ENCODE data around the gene STKLD1.

The STKLD1 gene

GRCh38 chr9:133383438-133383837 lies 7.3 kb downstream of the STKLD1 start:
- ChIA-PET CTCF (interaction anchor here (0.7 kb wide), 1 partner anchor 106 kb away, joined by 3 read pairs; no protein-coding TSS in a partner anchor), POLR2A (interaction anchor here (1.0 kb wide), 1 partner anchor 76 kb away, joined by 3 read pairs; the partner anchor contains the start of gene CACFD1)
- no peak overlapping the region for H3K4me3 ChIP-seq (ENCODE audit: low read depth, low read length)
- H3K9me3 ChIP-seq (ENCODE audit: control insufficient read depth, insufficient read depth, low read depth, low read length): no peaks in the 10 kb centered on the region
- no peak overlapping the region for H3K27ac ChIP-seq (ENCODE audit: extremely low read depth, low read depth, low read length)
- peaks cover under 1% of the 10 kb centered on the region for H3K4me1 ChIP-seq (ENCODE audit: control insufficient read depth, insufficient read depth, low read length)
- H3K36me3 ChIP-seq (ENCODE audit: control insufficient read depth in 2 of 2, insufficient read depth in 1 of 2, low read length in 2 of 2): no peaks in the 10 kb centered on the region
- TF ChIP-seq ZNF433 (tag by site-specific recombination; IDR thresholded peaks at IDR 0.05; ENCODE audit: low read depth) (no peak), REST (tag by site-specific recombination; IDR thresholded peaks at IDR 0.05) (no peak), ZNF785 (tag by site-specific recombination; IDR thresholded peaks at IDR 0.05) (0 out of 2 replicates have a peak, but pooled peaks have one; percentile 42), ZNF398 (tag by site-specific recombination; IDR thresholded peaks at IDR 0.05) (peak; percentile 23; the same call in 1 of the 2 replicates), SP7 (tag by site-specific recombination; IDR thresholded peaks at IDR 0.05) (no peak), ZNF580 (tag by site-specific recombination; IDR thresholded peaks at IDR 0.05) (no peak), ZNF513 (tag by site-specific recombination; IDR thresholded peaks at IDR 0.05) (peak; percentile 94), ZFHX2 (tag by site-specific recombination; conservative IDR thresholded peaks at IDR 0.05) (no peak), ATF2 (tag by site-specific recombination; IDR thresholded peaks at IDR 0.05; ENCODE audit: low read depth) (no peak; the same call in 1 of the 2 replicates), ZNF366 (tag by site-specific recombination; conservative IDR thresholded peaks at IDR 0.05) (peak; percentile 72), ZNF600 (tag by site-specific recombination; IDR thresholded peaks at IDR 0.05) (no peak), ZNF311 (tag by site-specific recombination; IDR thresholded peaks at IDR 0.05; ENCODE audit: borderline replicate concordance) (peak; percentile 96; the same call in 1 of the 2 replicates), HIC1 (tag by site-specific recombination; IDR thresholded peaks at IDR 0.05) (0 out of 2 replicates have a peak, but pooled peaks have one; percentile 24), ZNF621 (tag by site-specific recombination; IDR thresholded peaks at IDR 0.05) (0 out of 2 replicates have a peak, but pooled peaks have one; percentile 72), ZNF626 (tag by site-specific recombination; IDR thresholded peaks at IDR 0.05) (no peak), ZNF112 (tag by site-specific recombination; IDR thresholded peaks at IDR 0.05) (peak; percentile 61; the same call in 1 of the 2 replicates), ZNF302 (tag by site-specific recombination; IDR thresholded peaks at IDR 0.05; ENCODE audit: low read depth) (0 out of 2 replicates have a peak, but pooled peaks have one; percentile 16), ZNF133 (tag by site-specific recombination; IDR thresholded peaks at IDR 0.05) (peak; percentile 30; the same call in 1 of the 2 replicates), ZSCAN16 (tag by site-specific recombination; IDR thresholded peaks at IDR 0.05) (0 out of 2 replicates have a peak, but pooled peaks have one; percentile 32), YY2 (tag by site-specific recombination; IDR thresholded peaks at IDR 0.05) (peak; percentile 52; the same call in 1 of the 2 replicates), ZNF473 (tag by site-specific recombination; IDR thresholded peaks at IDR 0.05) (peak; percentile 79; the same call in 1 of the 2 replicates), CTCF (tag by site-specific recombination; IDR thresholded peaks at IDR 0.05) (no peak), ZNF747 (tag by site-specific recombination; IDR thresholded peaks at IDR 0.05) (0 out of 2 replicates have a peak, but pooled peaks have one; percentile 69), ZNF670 (tag by site-specific recombination; IDR thresholded peaks at IDR 0.05; ENCODE audit: low read depth) (0 out of 2 replicates have a peak, but pooled peaks have one; percentile 68), ZNF248 (tag by site-specific recombination; IDR thresholded peaks at IDR 0.05) (peak; percentile 70; the same call in 1 of the 2 replicates)
